Measurements from ENCODE around the gene COG3.

COG3 gene

GRCh38 chr13:45545686-45546409 is 81.1 kb downstream of the COG3 start:
- DNase-seq (ENCODE audit: low spot score), result no peak

- DNase-seq (ENCODE audit: low spot score), result no peak
Observed at GRCh38 chr13:45546410-45546765, 81.6 kb downstream of the COG3 start.

GRCh38 chr13:45548281-45548680 is 83.5 kb downstream of the COG3 start:
- no peak for DNase-seq (ENCODE audit: low spot score)

GRCh38 chr13:45554604-45555109 is 89.9 kb downstream of the COG3 start:
- no peak for DNase-seq (ENCODE audit: low spot score)

GRCh38 chr13:45564133-45564776 is 99.5 kb downstream of the COG3 start:
- no peak for DNase-seq (ENCODE audit: low spot score)

GRCh38 chr13:45565331-45565730 is 100.6 kb downstream of the COG3 start:
- DNase-seq (ENCODE audit: low spot score), result no peak

GRCh38 chr13:45575146-45575829 is 110.5 kb downstream of the COG3 start:
- no peak for DNase-seq (ENCODE audit: low spot score)

GRCh38 chr13:45575830-45576180 is 111.1 kb downstream of the COG3 start:
- no peak for DNase-seq (ENCODE audit: low spot score)

- DNase-seq (ENCODE audit: low spot score), result no peak
Observed at GRCh38 chr13:45576466-45576865, 111.7 kb downstream of the COG3 start.

- DNase-seq (ENCODE audit: low spot score), result no peak
Observed at GRCh38 chr13:45582408-45583076, 117.8 kb downstream of the COG3 start.

GRCh38 chr13:45584816-45585215 is 120.1 kb downstream of the COG3 start:
- DNase-seq (ENCODE audit: low spot score), result no peak
